ENCODE data around the gene TNXB. TPM values are rescaled to one million over a fixed set of nuclear protein-coding genes. Genes with fewer than 3 reads are reported as not detected.

TNXB gene
- total RNA-seq, 1 donor from 2014 or later, result 6.0 TPM

DNA sequence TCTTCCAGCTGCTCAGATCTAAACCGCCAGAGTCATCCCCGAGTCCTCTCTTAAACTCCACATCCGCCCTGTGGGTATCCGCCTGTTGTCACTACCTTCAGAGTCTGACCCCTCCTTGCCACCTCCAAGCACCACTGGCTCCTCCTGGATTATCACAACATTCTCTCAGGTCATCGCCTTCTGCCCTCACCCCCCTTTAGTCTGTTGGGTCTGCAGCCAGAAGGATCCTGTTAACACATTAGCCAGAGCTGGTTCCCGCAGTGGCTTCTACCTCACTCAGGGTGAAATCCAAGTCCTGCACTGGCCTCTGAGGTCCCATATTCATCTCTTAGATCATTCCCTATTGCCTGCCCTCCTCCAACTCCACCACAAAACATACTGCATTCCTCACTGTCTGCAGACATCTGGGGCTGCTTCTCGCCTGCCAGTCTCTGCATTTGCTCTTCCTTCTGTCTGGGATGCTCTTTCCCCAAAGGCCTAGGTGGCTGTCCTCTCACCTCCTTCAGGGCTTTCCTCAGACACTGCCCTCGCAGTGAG lies 34.1 kb downstream of the TNXB start:
- no peak for DNase-seq
- H3K27ac Mint-ChIP-seq (ENCODE audit: unreplicated experiment), result no peak overlapping the region
- peaks cover 20% of the 10 kb centered on the region for H3K27me3 Mint-ChIP-seq (ENCODE audit: unreplicated experiment)
- H3K9me3 Mint-ChIP-seq (ENCODE audit: unreplicated experiment), result peaks cover 5% of the 10 kb centered on the region
- H3K4me1 Mint-ChIP-seq (ENCODE audit: low read depth, unreplicated experiment), result peaks cover 18% of the 10 kb centered on the region
- no peaks in the 10 kb centered on the region for H3K36me3 Mint-ChIP-seq (ENCODE audit: unreplicated experiment)
- no peak overlapping the region for H3K4me3 Mint-ChIP-seq (ENCODE audit: unreplicated experiment)
- TF ChIP-seq, protein P1, sequence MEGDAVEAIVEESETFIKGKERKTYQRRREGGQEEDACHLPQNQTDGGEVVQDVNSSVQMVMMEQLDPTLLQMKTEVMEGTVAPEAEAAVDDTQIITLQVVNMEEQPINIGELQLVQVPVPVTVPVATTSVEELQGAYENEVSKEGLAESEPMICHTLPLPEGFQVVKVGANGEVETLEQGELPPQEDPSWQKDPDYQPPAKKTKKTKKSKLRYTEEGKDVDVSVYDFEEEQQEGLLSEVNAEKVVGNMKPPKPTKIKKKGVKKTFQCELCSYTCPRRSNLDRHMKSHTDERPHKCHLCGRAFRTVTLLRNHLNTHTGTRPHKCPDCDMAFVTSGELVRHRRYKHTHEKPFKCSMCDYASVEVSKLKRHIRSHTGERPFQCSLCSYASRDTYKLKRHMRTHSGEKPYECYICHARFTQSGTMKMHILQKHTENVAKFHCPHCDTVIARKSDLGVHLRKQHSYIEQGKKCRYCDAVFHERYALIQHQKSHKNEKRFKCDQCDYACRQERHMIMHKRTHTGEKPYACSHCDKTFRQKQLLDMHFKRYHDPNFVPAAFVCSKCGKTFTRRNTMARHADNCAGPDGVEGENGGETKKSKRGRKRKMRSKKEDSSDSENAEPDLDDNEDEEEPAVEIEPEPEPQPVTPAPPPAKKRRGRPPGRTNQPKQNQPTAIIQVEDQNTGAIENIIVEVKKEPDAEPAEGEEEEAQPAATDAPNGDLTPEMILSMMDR (IDR thresholded peaks at IDR 0.05; ENCODE audit: partially characterized antibody, unreplicated experiment), result no peak

DNA sequence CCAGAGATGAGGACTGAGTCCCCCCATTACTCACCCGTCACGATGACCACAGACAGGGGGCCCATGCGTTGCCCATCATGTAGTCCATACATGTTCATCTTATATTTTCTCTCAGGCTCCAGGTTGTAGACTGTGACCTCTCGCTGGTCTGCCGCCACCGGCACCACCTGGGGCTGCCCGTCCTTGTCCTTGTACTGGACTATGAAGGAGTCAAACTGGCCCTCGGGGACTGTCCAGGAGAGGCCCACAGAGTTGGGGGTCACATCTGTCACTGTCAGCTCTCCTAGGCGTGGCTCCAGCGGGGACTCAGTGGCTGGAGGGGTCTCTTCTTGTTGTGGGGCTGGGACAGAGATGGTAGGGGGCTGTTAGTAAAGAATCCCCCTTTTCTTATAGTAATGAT lies 35.5 kb downstream of the TNXB start:
- TF ChIP-seq, protein P1 (IDR thresholded peaks at IDR 0.05; ENCODE audit: partially characterized antibody, unreplicated experiment), result no peak
- Mint-ChIP-seq H3K27me3 (ENCODE audit: unreplicated experiment) (peaks cover 20% of the 10 kb centered on the region), H3K27ac (ENCODE audit: unreplicated experiment) (no peak overlapping the region), H3K9me3 (ENCODE audit: unreplicated experiment) (peaks cover 8% of the 10 kb centered on the region), H3K4me1 (ENCODE audit: low read depth, unreplicated experiment) (peaks cover 21% of the 10 kb centered on the region), H3K36me3 (ENCODE audit: unreplicated experiment) (no peaks in the 10 kb centered on the region), H3K4me3 (ENCODE audit: unreplicated experiment) (peak overlapping the region; percentile 11)
- DNase-seq, result no peak

DNA sequence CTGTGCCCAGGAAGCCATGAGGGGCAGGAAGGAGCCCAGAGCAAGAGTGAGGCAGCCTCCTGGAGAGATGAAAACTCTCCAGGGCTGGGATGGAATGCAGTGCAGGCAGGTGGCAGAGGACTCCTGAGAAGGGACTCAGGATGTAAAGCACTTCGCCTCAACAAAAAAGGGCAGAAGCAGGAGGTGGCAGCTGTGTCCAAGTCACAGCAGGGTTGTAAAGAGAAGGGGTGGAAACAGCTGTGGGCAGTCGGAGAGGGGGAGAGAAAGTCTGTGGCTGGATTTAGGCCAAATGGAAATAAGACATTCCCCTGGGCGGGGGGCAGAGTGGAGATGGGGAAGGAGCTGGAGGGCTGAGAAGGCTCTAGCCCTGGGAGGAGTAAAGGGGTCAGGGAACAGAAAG lies 36.0 kb downstream of the TNXB start:
- Mint-ChIP-seq H3K4me3 (ENCODE audit: unreplicated experiment) (peak overlapping the region; percentile 58), H3K36me3 (ENCODE audit: unreplicated experiment) (no peaks in the 10 kb centered on the region), H3K4me1 (ENCODE audit: low read depth, unreplicated experiment) (peaks cover 21% of the 10 kb centered on the region), H3K27ac (ENCODE audit: unreplicated experiment) (peak overlapping the region; percentile 19), H3K27me3 (ENCODE audit: unreplicated experiment) (peaks cover 20% of the 10 kb centered on the region), H3K9me3 (ENCODE audit: unreplicated experiment) (peaks cover 8% of the 10 kb centered on the region)
- TF ChIP-seq, protein P1 (IDR thresholded peaks at IDR 0.05; ENCODE audit: partially characterized antibody, unreplicated experiment), result no peak
- peak; percentile 59 for DNase-seq

DNA sequence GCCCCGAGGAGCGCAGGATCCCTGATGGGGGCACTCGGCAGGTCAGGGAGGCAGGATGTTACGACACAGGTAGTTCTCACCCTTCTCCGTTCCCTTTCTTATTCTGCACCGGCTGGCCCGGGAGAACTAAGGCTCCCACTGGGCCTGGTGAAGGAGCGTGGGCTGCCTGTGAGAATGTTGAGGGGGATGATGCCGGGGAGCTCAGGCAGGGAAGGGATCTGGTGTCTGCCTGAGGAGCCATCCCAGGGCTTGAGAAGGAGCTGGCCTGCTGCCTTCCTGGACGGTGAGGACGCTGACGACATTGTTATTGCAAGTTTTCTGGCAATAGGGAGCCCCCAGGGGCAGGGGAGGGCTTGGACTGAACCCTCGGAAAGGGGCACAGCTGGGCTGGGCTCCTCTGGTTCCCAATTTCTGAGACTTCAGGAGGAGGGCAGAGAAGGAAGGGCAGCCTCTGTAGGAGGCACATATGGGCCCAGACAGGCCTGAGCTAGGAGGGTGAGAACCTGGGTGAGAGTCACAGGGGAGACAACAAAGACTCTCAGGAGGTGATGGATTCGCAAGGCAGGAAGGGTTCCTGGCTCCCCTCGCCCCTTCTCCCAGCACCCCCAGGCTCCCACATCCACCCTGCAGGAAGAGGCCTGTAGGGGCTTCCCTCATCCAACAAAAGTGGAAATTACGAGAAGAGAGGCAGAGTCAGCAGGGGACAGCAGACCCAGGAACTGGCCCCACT lies 38.2 kb downstream of the TNXB start:
- H3K27me3 Mint-ChIP-seq (ENCODE audit: unreplicated experiment), result peaks cover 20% of the 10 kb centered on the region
- H3K9me3 Mint-ChIP-seq (ENCODE audit: unreplicated experiment), result peaks cover 10% of the 10 kb centered on the region
- H3K4me1 Mint-ChIP-seq (ENCODE audit: low read depth, unreplicated experiment), result peaks cover 21% of the 10 kb centered on the region
- H3K4me3 Mint-ChIP-seq (ENCODE audit: unreplicated experiment), result no peak overlapping the region
- no peak for DNase-seq
- TF ChIP-seq, protein P1 (IDR thresholded peaks at IDR 0.05; ENCODE audit: partially characterized antibody, unreplicated experiment), result no peak
- no peaks in the 10 kb centered on the region for H3K36me3 Mint-ChIP-seq (ENCODE audit: unreplicated experiment)
- no peak overlapping the region for H3K27ac Mint-ChIP-seq (ENCODE audit: unreplicated experiment)

DNA sequence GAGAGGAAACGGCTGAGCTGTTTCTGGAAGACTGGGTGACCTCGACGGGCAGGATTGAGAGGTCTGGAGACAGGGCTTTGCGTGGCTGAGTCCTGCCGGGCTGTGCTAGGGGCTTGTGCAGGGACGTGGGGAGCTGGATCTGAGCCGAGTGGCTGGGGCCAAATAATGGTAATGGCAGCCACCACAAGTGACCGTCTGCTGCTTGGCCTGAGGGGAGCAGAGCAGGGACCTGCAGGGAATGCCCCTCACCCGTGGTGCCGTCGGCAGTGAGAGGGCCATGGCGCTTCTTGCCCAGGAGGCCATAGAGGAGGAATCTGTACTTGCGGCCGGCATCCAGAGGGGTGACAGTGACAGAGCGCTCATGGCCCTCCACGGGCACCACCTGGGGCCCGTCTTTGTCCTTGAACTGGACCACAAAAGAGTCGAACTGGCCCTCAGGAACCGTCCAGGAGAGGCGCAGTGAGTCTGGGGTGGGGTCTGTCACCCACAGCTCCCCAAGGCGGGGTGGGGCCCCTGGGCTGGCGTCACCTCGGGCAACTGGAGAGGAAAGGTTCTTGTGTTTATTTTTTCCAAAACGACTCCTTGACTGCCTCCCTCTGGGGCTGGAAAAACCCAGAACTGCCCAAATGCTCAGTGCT lies 39.1 kb downstream of the TNXB start:
- peaks cover 10% of the 10 kb centered on the region for H3K9me3 Mint-ChIP-seq (ENCODE audit: unreplicated experiment)
- peaks cover 16% of the 10 kb centered on the region for H3K27me3 Mint-ChIP-seq (ENCODE audit: unreplicated experiment)
- DNase-seq, result no peak
- peaks cover 15% of the 10 kb centered on the region for H3K4me1 Mint-ChIP-seq (ENCODE audit: low read depth, unreplicated experiment)
- H3K27ac Mint-ChIP-seq (ENCODE audit: unreplicated experiment), result no peak overlapping the region
- TF ChIP-seq, protein P1 (IDR thresholded peaks at IDR 0.05; ENCODE audit: partially characterized antibody, unreplicated experiment), result no peak
- H3K36me3 Mint-ChIP-seq (ENCODE audit: unreplicated experiment), result no peaks in the 10 kb centered on the region
- H3K4me3 Mint-ChIP-seq (ENCODE audit: unreplicated experiment), result no peak overlapping the region
